Measurements from ENCODE around the gene ELP4. TPM values are rescaled to one million over a fixed set of nuclear protein-coding genes. Genes with fewer than 3 reads are reported as not detected.
"Not testable (repeated sequence)": the region's sequence is repeated elsewhere in the genome, so short reads cannot be mapped to it uniquely, and the experiment has no call there.

The ELP4 gene
- total RNA-seq, 1 donor from 2014 or later: 17.3 TPM

- DNase-seq (ENCODE audit: extremely low read depth, low read depth, low spot score): no peak
Observed at GRCh38 chr11:31542862-31543261, 33.3 kb downstream of the ELP4 start.

DNA sequence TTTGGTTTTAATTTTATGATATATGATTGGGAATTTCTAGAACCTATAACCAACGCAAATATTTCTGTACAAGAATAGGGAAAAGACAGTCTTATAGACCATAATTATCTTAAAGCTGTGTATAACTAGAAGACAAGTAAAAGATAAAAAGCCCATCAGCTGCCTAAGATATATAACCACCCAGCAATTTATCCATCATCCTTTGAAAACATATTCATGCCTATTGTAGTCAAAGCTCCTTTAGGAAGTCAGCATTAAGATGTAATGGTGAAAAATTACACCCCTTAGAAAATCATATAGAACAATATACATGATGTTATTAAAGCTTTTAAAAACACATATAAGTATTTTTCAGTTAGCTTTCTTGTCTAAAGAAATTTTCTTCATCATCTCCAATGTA is 46.4 kb downstream of the ELP4 start:
- no peak for DNase-seq (ENCODE audit: extremely low read depth, low read depth, low spot score)

GRCh38 chr11:31558001-31558400 is 48.4 kb downstream of the ELP4 start:
- no peak for DNase-seq (ENCODE audit: extremely low read depth, low read depth, low spot score)

DNA sequence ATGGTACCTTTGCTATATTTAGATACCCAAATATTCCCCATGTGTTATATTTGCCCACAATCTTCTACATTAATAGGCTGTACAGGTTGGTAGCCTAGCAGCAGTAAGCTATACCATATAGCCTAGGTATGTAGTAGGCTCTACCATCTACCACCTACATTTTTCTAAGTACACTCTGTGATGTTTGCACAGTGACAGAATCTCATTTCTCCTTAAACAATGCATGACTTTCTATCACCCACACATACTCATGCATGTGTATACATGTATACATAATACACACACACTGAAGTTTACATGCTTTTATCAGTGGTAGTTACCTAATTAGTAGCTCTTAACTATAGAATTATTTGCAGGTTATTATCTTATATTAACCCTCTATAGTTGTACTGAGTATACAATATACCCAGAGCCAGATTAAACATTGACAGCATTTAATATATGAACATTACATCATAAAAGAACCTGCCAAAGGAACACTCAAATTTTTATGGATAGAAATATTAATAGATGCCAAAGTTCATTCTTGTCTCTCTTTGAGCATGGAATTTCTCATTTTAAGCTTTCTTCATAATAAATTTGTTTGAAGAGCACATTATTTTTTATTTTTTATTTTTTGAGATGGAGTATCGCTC is 51.4 kb downstream of the ELP4 start:
- DNase-seq (ENCODE audit: extremely low read depth, low read depth, low spot score): no peak

DNA sequence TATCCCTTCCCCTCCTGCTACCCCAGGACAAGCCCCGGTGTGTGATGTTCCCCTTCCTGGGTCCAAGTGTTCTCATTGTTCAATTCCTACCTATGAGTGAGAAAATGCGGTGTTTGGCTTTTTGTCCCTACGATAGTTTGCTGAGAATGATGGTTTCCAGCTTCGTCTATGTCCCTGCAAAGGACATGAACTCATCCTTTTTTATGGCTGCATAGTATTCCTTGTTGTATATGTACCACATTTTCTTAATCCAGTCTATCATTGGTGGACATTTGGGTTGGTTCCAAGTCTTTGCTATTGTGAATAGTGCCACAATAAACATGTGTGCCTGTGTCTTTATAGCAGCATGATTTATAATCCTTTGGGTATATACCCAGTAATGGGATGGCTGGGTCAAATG is 55.0 kb downstream of the ELP4 start:
- not testable (repeated sequence) for DNase-seq (ENCODE audit: extremely low read depth, low read depth, low spot score)

DNA sequence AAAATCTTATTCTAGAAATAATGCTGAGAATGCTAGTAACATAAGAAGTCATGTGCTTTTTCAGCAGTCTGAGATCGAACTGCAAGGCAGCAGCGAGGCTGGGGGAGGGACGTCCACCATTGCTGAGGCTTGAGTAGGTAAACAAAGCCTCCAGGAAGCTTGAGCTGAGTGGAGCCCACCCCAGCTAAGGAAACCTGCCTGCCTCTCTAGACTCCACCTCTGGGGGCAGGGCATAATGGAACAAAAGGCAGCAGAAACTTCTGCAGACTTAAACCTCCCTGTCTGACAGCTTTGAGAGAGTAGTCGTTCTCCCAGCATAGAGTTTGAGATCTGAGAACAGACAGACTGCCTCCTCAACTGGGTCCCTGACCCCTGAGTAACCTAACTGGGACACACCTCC is 64.6 kb downstream of the ELP4 start:
- not testable (repeated sequence) for DNase-seq (ENCODE audit: extremely low read depth, low read depth, low spot score)

DNA sequence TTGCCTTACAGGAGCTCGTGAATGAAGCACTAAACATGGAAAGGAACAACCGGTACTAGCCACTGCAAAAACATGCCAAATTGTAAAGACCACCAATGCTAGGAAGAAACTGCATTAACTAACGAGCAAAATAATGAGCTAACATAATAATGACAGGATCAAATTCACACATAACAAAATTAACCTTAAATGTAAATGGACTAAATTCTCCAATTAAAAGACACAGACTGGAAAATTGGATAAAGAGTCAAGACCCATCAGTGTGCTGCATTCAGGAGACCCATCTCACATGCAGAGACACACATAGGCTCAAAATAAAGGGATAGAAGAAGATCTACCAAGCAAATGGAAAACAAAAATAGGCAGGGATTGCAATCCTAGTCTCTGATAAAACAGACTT is 66.2 kb downstream of the ELP4 start:
- not testable (repeated sequence) for DNase-seq (ENCODE audit: extremely low read depth, low read depth, low spot score)

GRCh38 chr11:31579412-31579811 is 69.8 kb downstream of the ELP4 start:
- DNase-seq (ENCODE audit: extremely low read depth, low read depth, low spot score): not testable (repeated sequence)

GRCh38 chr11:31582697-31583096 is 73.1 kb downstream of the ELP4 start:
- DNase-seq (ENCODE audit: extremely low read depth, low read depth, low spot score): no peak

- DNase-seq (ENCODE audit: extremely low read depth, low read depth, low spot score): no peak
Observed at GRCh38 chr11:31598454-31598853, 88.9 kb downstream of the ELP4 start.

DNA sequence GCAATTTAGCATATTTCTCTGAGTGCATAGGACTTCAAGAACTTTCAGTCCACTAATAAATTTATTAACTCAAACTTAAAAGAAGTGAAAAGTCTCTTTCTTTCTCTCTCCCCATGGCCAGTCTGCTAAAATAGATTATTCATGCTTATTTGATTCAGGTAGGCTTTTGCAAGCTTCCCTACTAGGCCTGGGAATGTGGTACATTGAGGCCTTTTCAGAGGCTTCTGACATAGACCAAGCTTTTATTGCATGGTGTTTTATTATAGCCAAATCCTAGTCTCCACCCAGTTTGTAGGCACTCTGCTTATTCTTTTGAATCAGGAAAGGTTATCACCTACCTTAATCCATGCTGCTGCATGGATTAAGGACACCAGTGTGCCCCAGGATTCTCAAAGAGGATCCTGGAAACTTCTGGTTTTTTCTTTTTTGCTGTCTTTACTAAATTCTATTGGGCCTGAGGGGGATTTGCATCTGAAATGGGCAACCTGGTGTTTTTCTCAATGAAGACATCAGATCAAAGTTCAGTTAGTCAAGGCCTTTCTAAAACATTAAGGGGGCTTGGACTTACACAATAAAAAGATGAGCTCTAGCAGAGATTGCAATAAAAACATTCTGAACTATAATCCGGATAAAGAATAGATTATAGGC is 92.2 kb downstream of the ELP4 start:
- DNase-seq (ENCODE audit: extremely low read depth, low read depth, low spot score): no peak

DNA sequence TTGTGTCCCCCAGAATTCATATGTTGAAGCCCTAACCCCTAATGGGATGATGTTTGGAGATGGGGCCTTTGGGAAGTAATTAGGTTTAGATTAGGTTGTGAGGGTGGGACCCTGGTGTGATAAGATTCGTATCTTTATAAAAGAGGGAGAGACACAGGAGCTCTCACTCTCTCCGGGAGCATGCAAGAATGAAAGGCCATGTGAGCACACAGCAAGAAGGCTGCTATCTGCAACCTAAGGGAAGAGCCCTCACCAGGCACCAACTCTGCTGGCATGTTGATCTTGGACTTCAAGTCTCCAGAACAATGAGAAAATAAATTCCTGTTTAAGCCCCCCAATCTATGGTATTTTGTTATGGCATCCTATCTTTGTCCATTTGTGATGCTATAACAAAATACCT is 97.3 kb downstream of the ELP4 start:
- no peak for DNase-seq (ENCODE audit: extremely low read depth, low read depth, low spot score)

- no peak for DNase-seq (ENCODE audit: extremely low read depth, low read depth, low spot score)
Observed at GRCh38 chr11:31607914-31608313, 98.3 kb downstream of the ELP4 start.

GRCh38 chr11:31608995-31609394 is 99.4 kb downstream of the ELP4 start:
- DNase-seq (ENCODE audit: extremely low read depth, low read depth, low spot score): no peak

- DNase-seq (ENCODE audit: extremely low read depth, low read depth, low spot score): no peak
Observed at GRCh38 chr11:31610544-31610943, 101.0 kb downstream of the ELP4 start.

GRCh38 chr11:31617246-31617645 is 107.7 kb downstream of the ELP4 start:
- DNase-seq (ENCODE audit: extremely low read depth, low read depth, low spot score): no peak

DNA sequence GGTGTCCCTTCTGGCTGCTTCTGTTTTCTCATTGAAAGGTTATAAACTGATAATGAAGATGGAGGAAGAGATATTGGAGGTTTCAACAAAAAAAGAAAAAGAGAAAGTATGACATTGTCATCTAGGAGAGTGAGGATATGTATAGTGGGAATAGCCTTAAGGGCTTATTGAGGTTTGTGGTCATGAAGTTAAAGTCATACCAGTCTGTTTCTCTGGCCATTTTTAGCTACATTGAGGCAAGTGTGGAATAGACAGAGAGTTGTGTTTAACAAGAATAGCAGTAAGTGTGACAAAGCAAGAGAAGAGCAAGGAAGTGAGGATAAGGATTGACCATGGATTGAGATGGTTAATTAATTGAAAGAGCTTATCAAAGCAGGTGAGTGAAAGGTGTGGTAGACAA is 110.4 kb downstream of the ELP4 start:
- no peak for DNase-seq (ENCODE audit: extremely low read depth, low read depth, low spot score)

DNA sequence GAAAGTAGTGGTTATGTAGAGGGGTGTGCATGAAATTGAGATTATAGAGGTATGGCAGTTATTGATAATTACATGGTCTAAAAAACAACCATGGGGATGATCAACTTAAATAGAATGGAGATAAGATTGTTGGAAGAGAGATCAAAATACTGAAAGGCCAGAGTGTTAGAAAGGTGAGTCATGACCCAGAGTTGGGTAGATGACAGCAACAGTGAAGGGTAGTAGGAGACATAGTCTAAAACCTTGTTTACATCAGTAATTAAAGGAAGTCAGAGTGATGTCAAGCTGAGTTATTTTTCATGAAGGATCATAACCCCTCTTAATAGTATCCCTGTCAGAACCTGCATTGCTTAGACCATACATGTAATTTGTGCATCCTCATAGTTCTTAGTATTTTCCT is 110.9 kb downstream of the ELP4 start:
- DNase-seq (ENCODE audit: extremely low read depth, low read depth, low spot score): no peak

GRCh38 chr11:31625868-31626267 is 116.3 kb downstream of the ELP4 start:
- DNase-seq (ENCODE audit: extremely low read depth, low read depth, low spot score): no peak

DNA sequence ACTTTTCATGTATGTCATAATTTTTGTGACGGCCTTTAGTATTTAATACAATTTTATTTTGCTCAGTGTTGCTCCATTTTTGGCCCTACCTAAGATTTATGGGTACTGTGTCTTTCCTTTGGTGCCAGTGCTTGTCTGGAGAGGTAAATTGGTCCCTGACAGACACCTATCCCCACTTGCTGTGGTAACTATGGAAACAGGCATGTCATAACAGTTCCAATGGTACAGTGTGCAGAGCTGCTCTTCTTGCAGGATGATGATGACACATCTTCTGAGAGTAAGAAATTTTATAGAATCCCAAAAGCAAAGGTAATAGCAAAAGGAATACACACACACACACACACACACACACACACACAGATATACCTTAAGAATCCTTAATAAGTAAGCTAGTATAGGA is 118.5 kb downstream of the ELP4 start:
- DNase-seq (ENCODE audit: extremely low read depth, low read depth, low spot score): no peak

GRCh38 chr11:31636983-31637382 is 127.4 kb downstream of the ELP4 start:
- no peak for DNase-seq (ENCODE audit: extremely low read depth, low read depth, low spot score)

DNA sequence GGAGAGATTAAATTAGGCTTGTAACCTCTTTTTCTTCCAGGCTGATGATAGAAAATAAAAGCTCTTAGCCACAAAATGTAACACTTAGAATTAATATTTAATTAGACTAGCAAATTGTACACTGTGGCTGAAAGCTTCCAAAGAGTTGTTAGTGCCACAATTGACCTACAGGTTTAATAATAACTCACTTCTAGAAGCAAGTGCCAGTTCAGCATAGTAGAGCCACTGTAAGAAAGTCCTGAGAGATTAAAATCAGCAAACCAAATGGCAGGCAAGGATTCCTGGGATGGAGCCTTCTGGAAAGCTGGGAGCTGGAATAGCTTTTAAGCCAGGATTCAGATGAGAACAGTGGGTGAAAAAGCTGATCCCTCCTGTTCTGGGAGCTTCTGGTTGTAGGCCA is 131.0 kb downstream of the ELP4 start:
- DNase-seq (ENCODE audit: extremely low read depth, low read depth, low spot score): no peak

All from glomerular endothelial cell (primary cell).